Measurements from ENCODE around the gene CNOT4. TPM values are rescaled to one million over a fixed set of nuclear protein-coding genes. Genes with fewer than 3 reads are reported as not detected.

CNOT4 gene
- total RNA-seq = 8.9 TPM

GRCh38 chr7:135509839-135510591, at the start of gene CNOT4:
Gene CNOT4 (minus strand): TSS chr7:135510102. CDS start chr7:135438331, 71,771 bp downstream.
- peak; percentile 95 to 98 (median 96) for DNase-seq (ENCODE audit: low read depth in 2 of 3, low spot score in 2 of 3)

DNA sequence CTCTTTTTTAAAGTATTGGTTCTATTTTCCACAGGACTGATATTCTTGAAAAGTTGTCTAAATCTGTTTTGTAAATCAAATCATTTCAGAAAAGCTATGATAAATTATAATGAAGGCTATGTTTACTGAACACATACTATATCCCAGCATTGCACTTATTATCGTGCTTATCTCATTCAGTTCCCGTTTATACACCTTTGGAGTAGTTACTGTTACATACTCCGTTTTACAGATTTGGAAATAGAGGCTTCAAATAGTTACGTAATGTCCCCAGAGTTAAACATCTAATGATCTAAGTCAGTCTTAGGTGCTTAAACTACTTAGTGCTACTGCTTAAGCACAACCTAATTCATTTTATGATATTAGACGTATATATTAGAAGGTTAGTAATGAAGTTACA, 49.0 kb upstream of the CNOT4 start:
- DNase-seq (ENCODE audit: low read depth in 2 of 3, low spot score in 2 of 3) = no peak

GRCh38 chr7:135558337-135558767, 48.5 kb upstream of the CNOT4 start:
- peak; percentile 37 to 89 (median 80) for DNase-seq (ENCODE audit: low read depth in 2 of 3, low spot score in 2 of 3)

DNA sequence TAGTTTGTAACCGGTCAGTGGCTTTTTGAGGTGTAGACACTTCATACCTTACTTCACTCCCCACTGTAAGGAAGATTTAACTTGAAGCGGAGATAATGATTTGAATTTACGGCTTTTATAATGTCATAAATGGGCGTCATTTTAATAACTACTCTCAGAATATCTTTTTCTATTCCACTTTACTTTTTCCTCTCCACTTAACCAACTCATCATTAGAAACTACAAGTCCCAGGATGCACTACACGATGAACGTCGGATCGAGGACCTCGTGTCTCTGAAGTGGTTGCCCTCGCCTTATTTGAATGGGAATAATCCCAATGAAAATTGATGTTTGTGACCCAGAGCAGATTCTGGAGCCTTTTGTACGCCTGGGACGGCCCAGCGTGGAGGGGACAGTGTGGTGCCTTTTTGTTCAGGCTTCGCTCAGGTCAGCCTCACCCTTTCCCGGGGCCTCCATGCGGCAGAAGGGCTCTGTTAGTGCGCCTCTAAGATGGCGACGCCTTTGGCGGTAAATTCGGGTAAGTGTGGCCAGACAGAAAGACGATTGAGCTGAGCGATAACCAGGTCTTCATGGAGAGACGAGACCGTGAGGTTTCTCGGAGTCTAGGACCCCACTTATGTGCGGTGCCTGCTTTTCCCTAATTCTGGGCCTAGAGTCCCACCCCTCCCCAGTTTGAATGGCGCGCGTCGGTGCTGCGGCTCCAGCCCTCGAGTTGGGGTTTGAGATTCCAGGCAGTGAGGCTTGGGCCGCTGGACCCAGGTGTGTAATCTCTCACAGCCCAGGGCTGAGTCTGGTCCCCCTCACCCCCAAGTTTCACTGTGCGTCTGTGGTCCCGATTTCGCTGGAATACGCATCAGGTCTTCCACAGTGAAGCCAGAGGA, 47.8 kb upstream of the CNOT4 start, which contains the start of gene NUP205:
TSS of gene NUP205 (plus strand) at position 463 of the 882 bp plus-strand sequence. CDS start at position 491, 28 bp downstream.
- DNase-seq (ENCODE audit: low read depth in 2 of 3, low spot score in 2 of 3) = peak; percentile 79 to 91 (median 84)

- DNase-seq (ENCODE audit: low read depth in 2 of 3, low spot score in 2 of 3) = no peak
Observed at GRCh38 chr7:135553346-135553745, 43.4 kb upstream of the CNOT4 start.

- no peak for DNase-seq (ENCODE audit: low read depth in 2 of 3, low spot score in 2 of 3)
Observed at GRCh38 chr7:135552148-135552547, 42.2 kb upstream of the CNOT4 start.

- no peak for DNase-seq (ENCODE audit: low read depth in 2 of 3, low spot score in 2 of 3)
Observed at GRCh38 chr7:135550196-135550595, 40.3 kb upstream of the CNOT4 start.

- DNase-seq (ENCODE audit: low read depth in 2 of 3, low spot score in 2 of 3) = no peak
Observed at GRCh38 chr7:135541029-135541428, 31.1 kb upstream of the CNOT4 start.

DNA sequence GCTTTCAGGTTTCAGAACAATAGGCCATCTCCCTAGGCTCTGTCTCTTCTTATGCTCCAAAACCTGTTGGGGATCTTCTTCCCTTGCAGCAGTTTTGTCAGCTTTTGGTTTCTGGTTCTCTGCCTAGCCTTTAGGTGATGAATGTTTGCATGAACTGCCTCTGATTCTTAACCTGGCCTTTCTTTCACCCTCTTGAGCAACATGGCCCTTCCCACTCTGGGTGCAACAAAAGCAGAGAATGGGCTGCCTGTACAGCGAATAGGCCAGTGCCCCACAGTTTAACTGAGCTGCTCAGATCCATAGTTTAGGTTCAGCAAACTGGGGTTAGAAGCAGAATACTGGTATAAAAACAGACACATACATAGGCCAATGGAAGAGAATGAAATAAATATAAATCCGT, 29.7 kb upstream of the CNOT4 start:
- no peak for DNase-seq (ENCODE audit: low read depth in 2 of 3, low spot score in 2 of 3)

- DNase-seq (ENCODE audit: low read depth in 2 of 3, low spot score in 2 of 3) = no peak
Observed at GRCh38 chr7:135538376-135538775, 28.5 kb upstream of the CNOT4 start.

GRCh38 chr7:135537905-135538304, 28.0 kb upstream of the CNOT4 start:
- peak in 2 of 3 donors; percentile 15 to 52 for DNase-seq (ENCODE audit: low read depth in 2 of 3, low spot score in 2 of 3)

DNA sequence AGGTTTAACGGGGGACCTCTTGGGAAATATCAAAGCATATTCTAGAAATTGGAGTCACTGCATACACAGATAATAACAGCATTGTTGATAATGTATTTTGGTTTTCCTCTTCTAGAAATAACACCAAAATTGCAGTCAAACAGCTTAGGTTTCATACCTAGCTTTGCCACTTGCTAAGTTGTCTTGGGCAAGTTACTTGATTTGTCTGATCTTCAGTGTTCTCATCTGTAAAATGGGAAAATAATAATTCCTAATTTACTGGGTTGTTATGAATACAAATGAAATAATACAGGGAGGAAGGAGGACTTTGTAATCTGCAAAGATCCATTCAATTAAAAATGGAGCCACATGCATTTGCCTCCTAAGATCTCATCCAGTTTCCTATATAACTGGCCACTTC, 27.6 kb upstream of the CNOT4 start:
- no peak for DNase-seq (ENCODE audit: low read depth in 2 of 3, low spot score in 2 of 3)

DNA sequence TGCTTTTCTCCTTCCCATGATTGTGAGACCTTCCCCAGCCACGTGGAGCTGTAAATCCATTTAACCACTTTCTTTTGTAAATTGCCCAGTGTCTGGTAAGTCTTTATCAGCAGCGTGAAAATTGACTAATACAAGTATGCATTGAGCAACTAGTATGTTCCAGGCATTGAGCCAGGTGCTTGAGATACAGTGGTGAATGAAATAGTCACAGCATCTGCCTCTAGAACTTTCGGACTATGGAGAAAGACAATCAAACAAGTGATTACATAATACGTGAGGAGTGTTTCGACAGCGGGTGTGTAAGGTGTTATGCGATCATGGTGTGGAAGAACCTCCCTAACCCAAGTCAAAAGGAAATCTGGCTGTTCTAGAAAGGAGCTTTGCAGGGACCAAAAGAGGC, 26.2 kb upstream of the CNOT4 start:
- DNase-seq (ENCODE audit: low read depth in 2 of 3, low spot score in 2 of 3) = no peak

GRCh38 chr7:135527025-135527424, 17.1 kb upstream of the CNOT4 start:
- DNase-seq (ENCODE audit: low read depth in 2 of 3, low spot score in 2 of 3) = no peak

GRCh38 chr7:135525426-135525825, 15.5 kb upstream of the CNOT4 start:
- no peak for DNase-seq (ENCODE audit: low read depth in 2 of 3, low spot score in 2 of 3)

DNA sequence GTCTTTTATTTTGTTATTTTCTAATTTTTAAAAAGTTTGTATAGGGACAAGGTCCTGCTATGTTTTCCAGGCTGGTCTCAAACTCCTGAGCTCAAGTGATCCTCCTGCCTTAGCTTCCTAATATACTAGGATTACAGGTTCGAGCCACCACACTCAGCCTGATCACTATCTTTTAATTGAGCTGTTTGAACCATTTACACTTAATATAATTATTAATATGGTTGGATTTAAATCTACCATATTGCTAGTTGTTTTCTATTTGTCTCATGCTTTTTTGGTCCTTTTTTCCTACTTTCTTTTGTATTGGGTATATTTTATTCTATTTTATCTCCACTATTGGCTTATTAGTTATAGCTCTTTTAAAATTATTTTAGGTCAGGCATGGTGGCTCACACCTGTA, 13.2 kb upstream of the CNOT4 start:
- no peak for DNase-seq (ENCODE audit: low read depth in 2 of 3, low spot score in 2 of 3)

GRCh38 chr7:135522509-135522908, 12.6 kb upstream of the CNOT4 start:
- no peak for DNase-seq (ENCODE audit: low read depth in 2 of 3, low spot score in 2 of 3)

DNA sequence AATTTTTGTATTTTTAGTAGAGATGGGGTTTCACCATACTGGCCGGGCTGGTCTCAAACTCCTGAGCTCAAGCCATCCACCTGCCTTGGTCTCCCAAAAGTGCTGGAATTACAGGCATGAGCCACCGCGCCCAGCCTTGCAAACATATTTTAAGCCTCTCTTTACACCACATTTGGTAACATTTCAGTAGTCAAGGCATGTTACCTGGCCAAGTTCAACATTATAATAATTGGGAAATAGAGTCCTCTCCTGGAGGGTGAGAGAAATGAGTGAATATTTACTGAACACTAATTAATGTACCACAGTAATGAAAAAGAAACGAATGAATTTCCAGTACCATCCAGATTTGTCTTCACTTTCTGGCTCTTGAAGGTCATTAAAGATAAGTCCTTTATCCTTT, 10.0 kb upstream of the CNOT4 start:
- DNase-seq (ENCODE audit: low read depth in 2 of 3, low spot score in 2 of 3) = no peak

GRCh38 chr7:135519233-135519688, 9.4 kb upstream of the CNOT4 start:
- no peak for DNase-seq (ENCODE audit: low read depth in 2 of 3, low spot score in 2 of 3)

DNA sequence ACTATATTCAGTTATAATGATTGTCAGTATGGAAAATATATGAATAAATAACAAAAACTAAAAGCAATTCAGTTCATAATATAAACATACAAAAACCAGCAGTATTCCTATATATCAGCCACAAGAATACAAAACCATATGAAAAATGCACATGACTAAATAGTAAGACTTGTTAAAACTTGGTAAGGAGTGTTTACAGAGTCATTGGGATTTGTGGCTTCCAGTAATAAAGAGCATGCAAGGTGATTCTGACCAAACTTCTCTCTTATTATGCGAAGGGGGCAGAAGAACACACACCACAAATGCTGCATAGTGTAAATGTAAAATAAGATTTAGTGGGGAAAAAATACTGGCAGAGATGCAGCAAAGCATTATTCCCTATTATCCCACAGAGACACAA, 8.8 kb upstream of the CNOT4 start:
- no peak for DNase-seq (ENCODE audit: low read depth in 2 of 3, low spot score in 2 of 3)

DNA sequence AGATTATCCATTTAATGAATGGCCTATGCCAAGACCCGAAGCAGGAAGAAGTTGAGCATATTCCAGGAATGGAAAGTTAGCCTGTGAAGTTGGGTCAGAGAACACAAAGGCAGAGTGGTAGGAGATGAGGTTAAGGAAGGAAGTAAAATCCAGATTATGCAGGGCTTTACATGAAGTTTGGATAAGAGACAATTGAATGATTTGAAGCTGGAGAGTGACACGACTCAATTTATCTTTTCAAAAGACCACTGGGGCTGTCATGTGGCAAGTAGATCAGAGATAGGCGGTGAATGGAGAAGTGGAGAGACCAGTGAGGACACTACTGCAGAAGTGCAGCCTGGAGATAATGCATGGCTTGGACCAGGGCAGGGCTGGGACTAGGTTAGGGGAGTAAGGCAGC, 7.2 kb upstream of the CNOT4 start:
- no peak for DNase-seq (ENCODE audit: low read depth in 2 of 3, low spot score in 2 of 3)

DNA sequence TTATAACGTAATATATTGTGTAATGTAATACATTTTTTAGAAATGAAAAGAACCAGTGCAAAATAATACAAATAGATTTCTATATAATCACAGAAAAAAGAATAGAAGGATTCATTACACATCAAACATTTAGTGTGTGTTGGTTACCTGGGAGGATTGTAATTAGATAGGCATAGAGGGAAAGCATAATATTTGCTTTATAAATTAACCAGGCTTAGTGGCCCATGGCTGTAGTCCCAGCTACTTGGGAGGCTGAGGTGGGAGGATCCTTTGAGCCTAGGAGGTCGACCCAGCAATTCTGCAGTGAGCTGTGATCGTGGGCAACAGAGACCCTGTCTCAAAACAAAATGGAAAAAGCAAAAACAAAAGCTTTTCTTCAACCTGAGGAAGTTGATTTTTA, 5.0 kb upstream of the CNOT4 start:
- no peak for DNase-seq (ENCODE audit: low read depth in 2 of 3, low spot score in 2 of 3)

Measured in hematopoietic multipotent progenitor cell (in vitro differentiated cells).